A549 (cell line): Measurements from ENCODE around the gene MRPS18A. TPM values are rescaled to one million over a fixed set of nuclear protein-coding genes. Genes with fewer than 3 reads are reported as not detected.

Experiments
- ATAC-seq, 2 experiments: fragments of 200-7000 bp in 1 of 2; fragments of >200 bp in 1 of 2; cut with Nextera tagmentation in 1 of 2; cut with Tn5 transposase in 1 of 2; 3 replicates each; pipeline versions ENCODE4 v1.8.0 to v1.9.1; 2018 to 2020; ENCODE audit warnings: mild to moderate bottlenecking in 1 of 2, moderate library complexity in 1 of 2
- CTCF ChIA-PET: fragments of 300-600 bp; sonication (Branson Sonifier 250); formaldehyde crosslinking; extraction: SDS; loops from one replicate; lab custom pipeline; 2021; ENCODE audit warnings: antibody characterized with exemption, inconsistent platforms; lab: Yijun Ruan, JAX
- POLR2A ChIA-PET: fragments of 350-600 bp; formaldehyde crosslinking; extraction: SDS; loops from one replicate; lab custom pipeline; 2021; ENCODE audit warnings: antibody characterized with exemption, inconsistent platforms; lab: Yijun Ruan, JAX
- DNase-seq, 2 experiments: peaks; one replicate each; pipeline versions ENCODE4 v3.0.0 to v3.0.0-alpha.2; 2011 to 2016; ENCODE audit warnings: low read depth in 1 of 2, low spot score in 1 of 2
- FAIRE-seq: peaks from 2 replicates; lab custom pipeline; 2011; peaks lifted over from hg19 to GRCh38; lab: Jason Lieb, UNC
- H3K27ac ChIP-seq, 2 experiments: fragments of >200 bp; sonication (Bioruptor Twin); formaldehyde crosslinking; 3 replicates each; pipeline ENCODE4 v1.5.1; 2016 to 2017
- H3K4me1 ChIP-seq: fragments of >200 bp; sonication (Bioruptor Twin); formaldehyde crosslinking; 3 replicates; pipeline ENCODE4 v1.6.1; 2016
- H3K4me2 ChIP-seq: fragments of >200 bp; sonication (Bioruptor Twin); formaldehyde crosslinking; 3 replicates; pipeline ENCODE4 v1.6.1; 2016
- H3K4me3 ChIP-seq: fragments of >200 bp; sonication (Bioruptor Twin); formaldehyde crosslinking; 3 replicates; pipeline ENCODE4 v1.5.1; 2016
- H3K9me3 ChIP-seq: fragments of >200 bp; sonication (Bioruptor Twin); formaldehyde crosslinking; 3 replicates; pipeline ENCODE4 v1.6.1; 2016
- BHLHE40 ChIP-seq: IDR thresholded peaks from 2 replicates; pipeline ENCODE4 v1.6.1; 2012; ENCODE audit warnings: low read depth, low read length, inconsistent platforms
- CBX2 ChIP-seq: fragments of 200-600 bp; sonication (generic); IDR thresholded peaks from 2 replicates; pipeline ENCODE4 v1.6.1; 2016; ENCODE audit warnings: low read depth, mild to moderate bottlenecking, borderline replicate concordance
- CHD2 ChIP-seq: fragments of 150-350 bp; IDR thresholded peaks from 2 replicates; pipeline ENCODE4 v1.6.1; 2014; ENCODE audit warnings: low read length; ENCODE audit not compliant: partially characterized antibody
- EHF ChIP-seq: fragments of 250-450 bp; sonication (Bioruptor Pico); IDR thresholded peaks from 2 replicates; pipeline ENCODE4 v1.5.0; 2020; ENCODE audit warnings: mild to moderate bottlenecking
- FOXS1 ChIP-seq: fragments of 250-450 bp; sonication (Bioruptor Pico); IDR thresholded peaks from 2 replicates; pipeline ENCODE4 v1.5.0; 2020; ENCODE audit warnings: mild to moderate bottlenecking, moderate library complexity
- GATA3 ChIP-seq: IDR thresholded peaks from 2 replicates; pipeline ENCODE4 v1.6.1; 2012; ENCODE audit warnings: borderline replicate concordance
- HDAC2 ChIP-seq: fragments of 200-600 bp; sonication (generic); IDR thresholded peaks from 2 replicates; pipeline ENCODE4 v1.6.1; 2016
- HEYL ChIP-seq: fragments of 250-450 bp; sonication (Bioruptor Pico); IDR thresholded peaks from 2 replicates; pipeline ENCODE4 v1.8.0; 2021; ENCODE audit warnings: mild to moderate bottlenecking, moderate library complexity
- HOXB5 ChIP-seq: fragments of 250-450 bp; sonication (Bioruptor Pico); IDR thresholded peaks from 2 replicates; pipeline ENCODE4 v1.5.0; 2020; ENCODE audit warnings: mild to moderate bottlenecking, moderate library complexity
- JUN ChIP-seq, 2 experiments: fragments of >200 bp; sonication (Bioruptor Twin); formaldehyde crosslinking; IDR thresholded peaks; 2 replicates in 1 of 2; 3 replicates in 1 of 2; pipeline ENCODE4 v1.6.1; 2016 to 2017
- JUNB ChIP-seq: fragments of >200 bp; sonication (Bioruptor Twin); formaldehyde crosslinking; IDR thresholded peaks from 2 replicates; pipeline ENCODE4 v1.6.1; 2016
- KDM1A ChIP-seq: fragments of 200-600 bp; sonication (generic); IDR thresholded peaks from 2 replicates; pipeline ENCODE4 v1.6.1; 2016; ENCODE audit warnings: low read depth, mild to moderate bottlenecking
- KDM5A ChIP-seq: fragments of 200-600 bp; sonication (generic); IDR thresholded peaks from 2 replicates; pipeline ENCODE4 v1.6.1; 2016; ENCODE audit warnings: antibody characterized with exemption, mild to moderate bottlenecking
- NFE2L2 ChIP-seq: fragments of 150-350 bp; conservative IDR thresholded peaks from 2 replicates; pipeline ENCODE4 v1.6.1; 2014; ENCODE audit warnings: low read length
- NPAS2 ChIP-seq: fragments of 250-450 bp; sonication (Bioruptor Pico); IDR thresholded peaks from 2 replicates; pipeline ENCODE4 v1.8.0; 2022; ENCODE audit warnings: mild to moderate bottlenecking, moderate library complexity, borderline replicate concordance
- PHF8 ChIP-seq: fragments of 200-600 bp; sonication (generic); IDR thresholded peaks from 2 replicates; pipeline ENCODE4 v1.6.1; 2016; ENCODE audit warnings: low read depth, mild to moderate bottlenecking, antibody characterized with exemption, moderate library complexity, borderline replicate concordance
- RNF2 ChIP-seq: fragments of 200-600 bp; sonication (generic); IDR thresholded peaks from 2 replicates; pipeline ENCODE4 v1.6.1; 2016; ENCODE audit warnings: low read depth, mild to moderate bottlenecking, antibody characterized with exemption, moderate library complexity, borderline replicate concordance
- SREBF2 ChIP-seq: fragments of 450-650 bp; IDR thresholded peaks from 2 replicates; pipeline ENCODE4 v1.6.1; 2014; ENCODE audit warnings: mild to moderate bottlenecking, moderate library complexity
- WGBS: methylation state at CpG from one replicate; pipeline ENCODE4 v1.1.6; 2017; ENCODE audit errors: missing lambda C conversion rate; 5-methylcytosine and 5-hydroxymethylcytosine counted together
- polyA plus RNA-seq, 4 experiments: library from polyadenylated mRNA; depleted of rRNA in 3 of 4; stranded (reverse); fragments of >200 nt; fragmentation: RNase III in 1 of 4; extraction: RNeasy Plus Mini Kit Qiagen cat#74134 plus additional on column Dnase treatment in 1 of 4; gene quantifications; 2 replicates in 3 of 4; 3 replicates in 1 of 4; pipeline ENCODE4 v1.2.3, GENCODE V29; 2011 to 2017
- TF ChIP-seq, protein P1 (sequence below): IDR thresholded peaks from 2 replicates; pipeline ENCODE4 v1.6.1; 2012
- TF ChIP-seq, protein P2 (sequence below): fragments of >200 bp; sonication (Bioruptor Twin); formaldehyde crosslinking; IDR thresholded peaks from 3 replicates; pipeline ENCODE4 v1.5.1; 2016
- TF ChIP-seq, protein P3 (sequence below): fragments of >200 bp; sonication (Bioruptor Twin); formaldehyde crosslinking; IDR thresholded peaks from 3 replicates; pipeline ENCODE4 v1.6.1; 2016
- TF ChIP-seq, protein P4 (sequence below): fragments of 450-650 bp; IDR thresholded peaks from 2 replicates; pipeline ENCODE4 v1.6.1; 2014; ENCODE audit warnings: antibody characterized with exemption
- TF ChIP-seq, protein P5 (sequence below): IDR thresholded peaks from 2 replicates; pipeline ENCODE4 v1.6.1; 2012
- TF ChIP-seq, protein P6 (sequence below): IDR thresholded peaks from 2 replicates; pipeline ENCODE4 v1.6.1; 2012; ENCODE audit warnings: low read depth, borderline replicate concordance

Gene MRPS18A
- polyA plus RNA-seq, 2 of the 4 experiments (the other 2 are of a cell fraction): 38.0 to 44.2 TPM

DNA sequence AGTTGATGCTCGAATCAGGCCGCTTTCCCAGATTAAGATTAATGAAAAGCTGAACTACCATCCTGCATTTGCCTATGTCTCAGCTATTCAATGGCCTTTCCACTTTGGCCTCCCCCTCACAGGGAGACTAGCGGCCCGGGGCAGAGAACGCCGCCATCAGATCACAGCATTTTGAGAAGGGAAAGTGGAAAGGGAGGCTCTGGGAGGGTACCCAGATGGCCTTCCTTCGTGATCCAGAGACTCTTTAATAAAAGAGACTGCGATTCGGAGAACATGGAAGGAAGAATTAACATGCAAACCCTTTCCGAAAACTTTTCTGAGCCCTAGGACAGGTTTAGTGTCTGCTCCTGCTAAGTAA, 533 bp downstream of the MRPS18A start:
- no peak for DNase-seq
- ATAC-seq: peak in 1 of 2 experiments; percentile 47; a peak in 3 of 6 replicates
- POLR2A ChIA-PET: no interaction called here
- whole genome bisulfite sequencing: 8% methylated on average over 10 of the region's 10 CpGs
- TF ChIP-seq BHLHE40 (no peak), RNF2 (no peak), CHD2 (no peak), PHF8 (no peak), KDM5A (no peak), GATA3 (no peak), CBX2 (no peak), KDM1A (no peak), NFE2L2 (no peak), SREBF2 (no peak), HOXB5 (CRISPR knock-in tag) (no peak)
- TF ChIP-seq, protein P1, sequence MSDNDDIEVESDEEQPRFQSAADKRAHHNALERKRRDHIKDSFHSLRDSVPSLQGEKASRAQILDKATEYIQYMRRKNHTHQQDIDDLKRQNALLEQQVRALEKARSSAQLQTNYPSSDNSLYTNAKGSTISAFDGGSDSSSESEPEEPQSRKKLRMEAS: no peak
- TF ChIP-seq, protein P2, sequence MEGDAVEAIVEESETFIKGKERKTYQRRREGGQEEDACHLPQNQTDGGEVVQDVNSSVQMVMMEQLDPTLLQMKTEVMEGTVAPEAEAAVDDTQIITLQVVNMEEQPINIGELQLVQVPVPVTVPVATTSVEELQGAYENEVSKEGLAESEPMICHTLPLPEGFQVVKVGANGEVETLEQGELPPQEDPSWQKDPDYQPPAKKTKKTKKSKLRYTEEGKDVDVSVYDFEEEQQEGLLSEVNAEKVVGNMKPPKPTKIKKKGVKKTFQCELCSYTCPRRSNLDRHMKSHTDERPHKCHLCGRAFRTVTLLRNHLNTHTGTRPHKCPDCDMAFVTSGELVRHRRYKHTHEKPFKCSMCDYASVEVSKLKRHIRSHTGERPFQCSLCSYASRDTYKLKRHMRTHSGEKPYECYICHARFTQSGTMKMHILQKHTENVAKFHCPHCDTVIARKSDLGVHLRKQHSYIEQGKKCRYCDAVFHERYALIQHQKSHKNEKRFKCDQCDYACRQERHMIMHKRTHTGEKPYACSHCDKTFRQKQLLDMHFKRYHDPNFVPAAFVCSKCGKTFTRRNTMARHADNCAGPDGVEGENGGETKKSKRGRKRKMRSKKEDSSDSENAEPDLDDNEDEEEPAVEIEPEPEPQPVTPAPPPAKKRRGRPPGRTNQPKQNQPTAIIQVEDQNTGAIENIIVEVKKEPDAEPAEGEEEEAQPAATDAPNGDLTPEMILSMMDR: no peak
- TF ChIP-seq, protein P3, sequence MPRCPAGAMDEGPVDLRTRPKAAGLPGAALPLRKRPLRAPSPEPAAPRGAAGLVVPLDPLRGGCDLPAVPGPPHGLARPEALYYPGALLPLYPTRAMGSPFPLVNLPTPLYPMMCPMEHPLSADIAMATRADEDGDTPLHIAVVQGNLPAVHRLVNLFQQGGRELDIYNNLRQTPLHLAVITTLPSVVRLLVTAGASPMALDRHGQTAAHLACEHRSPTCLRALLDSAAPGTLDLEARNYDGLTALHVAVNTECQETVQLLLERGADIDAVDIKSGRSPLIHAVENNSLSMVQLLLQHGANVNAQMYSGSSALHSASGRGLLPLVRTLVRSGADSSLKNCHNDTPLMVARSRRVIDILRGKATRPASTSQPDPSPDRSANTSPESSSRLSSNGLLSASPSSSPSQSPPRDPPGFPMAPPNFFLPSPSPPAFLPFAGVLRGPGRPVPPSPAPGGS: no peak
- TF ChIP-seq, protein P4, sequence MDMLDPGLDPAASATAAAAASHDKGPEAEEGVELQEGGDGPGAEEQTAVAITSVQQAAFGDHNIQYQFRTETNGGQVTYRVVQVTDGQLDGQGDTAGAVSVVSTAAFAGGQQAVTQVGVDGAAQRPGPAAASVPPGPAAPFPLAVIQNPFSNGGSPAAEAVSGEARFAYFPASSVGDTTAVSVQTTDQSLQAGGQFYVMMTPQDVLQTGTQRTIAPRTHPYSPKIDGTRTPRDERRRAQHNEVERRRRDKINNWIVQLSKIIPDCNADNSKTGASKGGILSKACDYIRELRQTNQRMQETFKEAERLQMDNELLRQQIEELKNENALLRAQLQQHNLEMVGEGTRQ: no peak
- TF ChIP-seq, protein P5, sequence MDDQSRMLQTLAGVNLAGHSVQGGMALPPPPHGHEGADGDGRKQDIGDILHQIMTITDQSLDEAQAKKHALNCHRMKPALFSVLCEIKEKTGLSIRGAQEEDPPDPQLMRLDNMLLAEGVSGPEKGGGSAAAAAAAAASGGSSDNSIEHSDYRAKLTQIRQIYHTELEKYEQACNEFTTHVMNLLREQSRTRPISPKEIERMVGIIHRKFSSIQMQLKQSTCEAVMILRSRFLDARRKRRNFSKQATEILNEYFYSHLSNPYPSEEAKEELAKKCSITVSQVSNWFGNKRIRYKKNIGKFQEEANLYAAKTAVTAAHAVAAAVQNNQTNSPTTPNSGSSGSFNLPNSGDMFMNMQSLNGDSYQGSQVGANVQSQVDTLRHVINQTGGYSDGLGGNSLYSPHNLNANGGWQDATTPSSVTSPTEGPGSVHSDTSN: no peak
- TF ChIP-seq, all 56 proteins: peak for 0
- CTCF ChIA-PET: interaction anchor here (1.5 kb wide), 1 partner anchor 72 kb away, joined by 3 read pairs; no protein-coding TSS in a partner anchor
- H3K4me2 ChIP-seq: peak overlapping the region; percentile 98
- peak overlapping the region; percentile 98 for H3K4me3 ChIP-seq
- no peaks in the 10 kb centered on the region for H3K9me3 ChIP-seq
- peak overlapping the region; percentile 90 for H3K27ac ChIP-seq
- no peak for FAIRE-seq
- H3K4me1 ChIP-seq: peaks cover 11% of the 10 kb centered on the region; the same call in 2 of the 3 replicates

DNA sequence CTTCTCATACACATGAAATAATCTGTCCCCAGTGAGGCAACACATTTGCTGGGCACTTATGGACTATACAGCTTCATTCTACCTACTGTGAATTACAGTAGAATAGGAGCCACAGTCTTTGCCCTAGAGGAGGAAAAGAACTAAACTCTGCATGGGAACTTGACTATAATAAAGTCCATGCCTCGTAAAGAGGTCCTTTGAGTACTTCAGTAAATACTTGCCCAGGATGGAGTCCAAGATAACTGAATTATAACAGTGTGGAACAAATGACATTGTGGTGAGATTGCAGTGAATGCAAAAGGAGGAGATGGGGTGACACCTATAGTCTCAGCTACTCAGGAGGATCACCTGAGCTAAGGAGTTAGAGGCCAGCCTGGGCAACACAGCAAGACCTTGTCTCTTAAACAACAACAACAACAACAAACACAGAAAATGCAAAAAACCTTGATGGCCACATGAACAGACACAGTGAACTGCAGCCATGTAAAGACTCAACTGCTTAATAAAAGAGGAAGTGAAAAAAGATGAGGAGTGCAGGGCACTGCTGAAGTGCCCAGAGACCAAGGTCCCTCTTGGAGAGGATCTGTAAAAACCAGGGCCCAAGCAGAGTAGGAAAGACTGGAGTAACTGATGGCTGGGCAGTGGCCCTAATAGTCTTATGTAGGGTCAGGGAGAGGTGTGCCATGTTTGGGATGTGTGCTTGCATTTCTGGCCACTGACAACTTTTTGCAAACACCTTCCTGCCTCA, 3.7 kb downstream of the MRPS18A start:
- FAIRE-seq: no peak
- WGBS: 94% methylated on average over 1 of the region's 1 CpG

More for the DNA sequence above, 3.7 kb downstream of the MRPS18A start:
- no peak for DNase-seq
- no peaks in the 10 kb centered on the region for H3K9me3 ChIP-seq
- CTCF ChIA-PET: interaction anchor here (1.3 to 1.6 kb wide), 2 partner anchors 17 to 396 kb away, joined by 3 to 7 read pairs; no protein-coding TSS in a partner anchor
- TF ChIP-seq, protein P4: no peak
- TF ChIP-seq NPAS2: no peak
- no peak for TF ChIP-seq JUNB
- TF ChIP-seq HEYL: no peak
- no peak for TF ChIP-seq HDAC2
- TF ChIP-seq, protein P1: no peak
- no peak for TF ChIP-seq KDM5A
- TF ChIP-seq, protein P2: no peak
- TF ChIP-seq EHF: no peak
- TF ChIP-seq NFE2L2: no peak
- TF ChIP-seq, protein P6, sequence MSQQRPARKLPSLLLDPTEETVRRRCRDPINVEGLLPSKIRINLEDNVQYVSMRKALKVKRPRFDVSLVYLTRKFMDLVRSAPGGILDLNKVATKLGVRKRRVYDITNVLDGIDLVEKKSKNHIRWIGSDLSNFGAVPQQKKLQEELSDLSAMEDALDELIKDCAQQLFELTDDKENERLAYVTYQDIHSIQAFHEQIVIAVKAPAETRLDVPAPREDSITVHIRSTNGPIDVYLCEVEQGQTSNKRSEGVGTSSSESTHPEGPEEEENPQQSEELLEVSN: no peak
- TF ChIP-seq PHF8: no peak
- TF ChIP-seq GATA3: no peak
- no peak for TF ChIP-seq FOXS1 (CRISPR knock-in tag)
- no peak for TF ChIP-seq SREBF2
- TF ChIP-seq JUN (IDR thresholded peaks at IDR 0.05): no peak
- no peak for TF ChIP-seq KDM1A
- no peak overlapping the region for H3K4me2 ChIP-seq
- POLR2A ChIA-PET: no interaction called here
- no peak overlapping the region for H3K4me3 ChIP-seq
- no peak for ATAC-seq
- peaks cover 11% of the 10 kb centered on the region; the same call in 2 of the 3 replicates for H3K4me1 ChIP-seq
- no peak overlapping the region for H3K27ac ChIP-seq
